Thyroid gland (tissue), 4 donors: ENCODE data around the gene TFDP2.

ENCODE experiments used
- POLR2A ChIP-seq, 2 donors: fragments of 450-650 bp; IDR thresholded peaks; one replicate each; pipeline ENCODE4 v1.6.1; 2017; ENCODE audit warnings: antibody characterized with exemption in 2 of 2, mild to moderate bottlenecking in 2 of 2, moderate library complexity in 1 of 2
- TF ChIP-seq, protein P1 (sequence below), 6 experiments: fragments of 200-600 bp in 3 of 6; fragments of 450-650 bp in 3 of 6; sonication (generic) in 3 of 6; IDR thresholded peaks; one replicate each; pipeline ENCODE4 v1.5.1; 2016 to 2019; ENCODE audit warnings: antibody characterized with exemption in 6 of 6, mild to moderate bottlenecking in 2 of 6, inconsistent platforms in 1 of 6, moderate library complexity in 1 of 6

GRCh38 chr3:142053244-142053643 is 96.1 kb downstream of the TFDP2 start:
- no peak for TF ChIP-seq POLR2A (IDR thresholded peaks at IDR 0.05)
- TF ChIP-seq, protein P1, sequence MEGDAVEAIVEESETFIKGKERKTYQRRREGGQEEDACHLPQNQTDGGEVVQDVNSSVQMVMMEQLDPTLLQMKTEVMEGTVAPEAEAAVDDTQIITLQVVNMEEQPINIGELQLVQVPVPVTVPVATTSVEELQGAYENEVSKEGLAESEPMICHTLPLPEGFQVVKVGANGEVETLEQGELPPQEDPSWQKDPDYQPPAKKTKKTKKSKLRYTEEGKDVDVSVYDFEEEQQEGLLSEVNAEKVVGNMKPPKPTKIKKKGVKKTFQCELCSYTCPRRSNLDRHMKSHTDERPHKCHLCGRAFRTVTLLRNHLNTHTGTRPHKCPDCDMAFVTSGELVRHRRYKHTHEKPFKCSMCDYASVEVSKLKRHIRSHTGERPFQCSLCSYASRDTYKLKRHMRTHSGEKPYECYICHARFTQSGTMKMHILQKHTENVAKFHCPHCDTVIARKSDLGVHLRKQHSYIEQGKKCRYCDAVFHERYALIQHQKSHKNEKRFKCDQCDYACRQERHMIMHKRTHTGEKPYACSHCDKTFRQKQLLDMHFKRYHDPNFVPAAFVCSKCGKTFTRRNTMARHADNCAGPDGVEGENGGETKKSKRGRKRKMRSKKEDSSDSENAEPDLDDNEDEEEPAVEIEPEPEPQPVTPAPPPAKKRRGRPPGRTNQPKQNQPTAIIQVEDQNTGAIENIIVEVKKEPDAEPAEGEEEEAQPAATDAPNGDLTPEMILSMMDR (IDR thresholded peaks at IDR 0.05) = no peak
